Right lobe of liver (tissue), 4 donors: Measurements from ENCODE around the gene SEC14L1.

Experiments used
- POLR2A ChIP-seq: fragments of 450-650 bp; IDR thresholded peaks from one replicate; pipeline ENCODE4 v1.6.1; 2017; ENCODE audit warnings: antibody characterized with exemption, mild to moderate bottlenecking
- TF ChIP-seq, protein P1 (sequence below), 4 donors: fragments of 200-600 bp in 3 of 4; fragments of 450-650 bp in 1 of 4; IDR thresholded peaks; one replicate each; pipeline versions ENCODE4 v1.5.1 to v1.8.0; 2016 to 2022; ENCODE audit warnings: antibody characterized with exemption in 4 of 4, mild to moderate bottlenecking in 2 of 4
- donor health status: DM: no; HTN: no; CAD: no.
- donor health status: DM: no; HTN: no; CAD: no.
- donor health status: DM: no; HTN: yes; CAD: no.

DNA sequence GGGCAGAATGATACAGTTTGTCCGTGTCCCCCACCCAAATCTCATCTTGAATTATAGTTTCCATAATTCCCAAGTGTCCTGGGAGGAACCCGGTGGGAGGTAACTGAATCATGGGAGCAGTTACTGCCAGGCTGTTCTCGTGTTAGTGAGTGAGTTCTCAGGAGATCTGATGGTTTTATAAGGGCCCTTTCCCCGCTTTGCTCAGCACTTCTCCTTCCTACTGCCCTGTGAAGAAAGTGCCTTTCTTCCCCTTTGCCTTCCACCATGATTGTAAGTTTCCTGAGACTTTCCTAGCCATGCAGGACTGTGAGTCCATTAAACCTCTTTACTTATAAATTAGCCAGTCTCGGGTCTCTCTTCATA lies 28.9 kb upstream of the SEC14L1 start:
- TF ChIP-seq, protein P1, sequence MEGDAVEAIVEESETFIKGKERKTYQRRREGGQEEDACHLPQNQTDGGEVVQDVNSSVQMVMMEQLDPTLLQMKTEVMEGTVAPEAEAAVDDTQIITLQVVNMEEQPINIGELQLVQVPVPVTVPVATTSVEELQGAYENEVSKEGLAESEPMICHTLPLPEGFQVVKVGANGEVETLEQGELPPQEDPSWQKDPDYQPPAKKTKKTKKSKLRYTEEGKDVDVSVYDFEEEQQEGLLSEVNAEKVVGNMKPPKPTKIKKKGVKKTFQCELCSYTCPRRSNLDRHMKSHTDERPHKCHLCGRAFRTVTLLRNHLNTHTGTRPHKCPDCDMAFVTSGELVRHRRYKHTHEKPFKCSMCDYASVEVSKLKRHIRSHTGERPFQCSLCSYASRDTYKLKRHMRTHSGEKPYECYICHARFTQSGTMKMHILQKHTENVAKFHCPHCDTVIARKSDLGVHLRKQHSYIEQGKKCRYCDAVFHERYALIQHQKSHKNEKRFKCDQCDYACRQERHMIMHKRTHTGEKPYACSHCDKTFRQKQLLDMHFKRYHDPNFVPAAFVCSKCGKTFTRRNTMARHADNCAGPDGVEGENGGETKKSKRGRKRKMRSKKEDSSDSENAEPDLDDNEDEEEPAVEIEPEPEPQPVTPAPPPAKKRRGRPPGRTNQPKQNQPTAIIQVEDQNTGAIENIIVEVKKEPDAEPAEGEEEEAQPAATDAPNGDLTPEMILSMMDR (IDR thresholded peaks at IDR 0.05): no peak
- TF ChIP-seq POLR2A: no peak
